BJ (cell line): Measurements from ENCODE around the gene WWP2. TPM values are rescaled to one million over a fixed set of nuclear protein-coding genes. Genes with fewer than 3 reads are reported as not detected.
A peak's percentile ranks its signal among the peaks of the same experiment; 100 is the strongest.

Source experiments
- CTCF ChIA-PET: fragments of 350-600 bp; formaldehyde crosslinking; extraction: SDS; loops from one replicate; lab custom pipeline; 2021; ENCODE audit warnings: antibody characterized with exemption, inconsistent platforms; lab: Yijun Ruan, JAX
- POLR2A ChIA-PET: fragments of 300-600 bp; sonication (Branson Sonifier 250); formaldehyde crosslinking; extraction: SDS; loops from one replicate; lab custom pipeline; 2021; ENCODE audit warnings: antibody characterized with exemption; lab: Charles Lee
- DNase-seq: peaks from one replicate; pipeline ENCODE4 v3.0.0-alpha.2; 2011; ENCODE audit warnings: low read depth
- H3K27me3 ChIP-seq: 2 replicates; pipeline ENCODE4 v1.6.0; 2011; ENCODE audit warnings: low read length; ENCODE audit not compliant: control insufficient read depth, insufficient read depth
- H3K36me3 ChIP-seq: 2 replicates; pipeline ENCODE4 v1.5.1; 2011; ENCODE audit warnings: low read length; ENCODE audit not compliant: control insufficient read depth, insufficient read depth
- H3K4me3 ChIP-seq: 2 replicates; pipeline ENCODE4 v1.5.1; 2011; ENCODE audit warnings: low read depth, mild to moderate bottlenecking, control low read depth, low read length
- CTCF ChIP-seq: IDR thresholded peaks from 2 replicates; pipeline ENCODE4 v1.5.1; 2011; ENCODE audit warnings: low read depth, mild to moderate bottlenecking, control low read depth, inconsistent platforms, low read length, moderate library complexity; ENCODE audit not compliant: insufficient read depth
- polyA plus RNA-seq: library from polyadenylated mRNA; depleted of rRNA; stranded (reverse); fragments of >200 nt; gene quantifications from 2 replicates; pipeline ENCODE4 v1.2.3, GENCODE V29; 2011

The WWP2 gene
- polyA plus RNA-seq, 1 experiment: 16.8 TPM

GRCh38 chr16:69890114-69890891, 128.2 kb downstream of the WWP2 start:
- POLR2A ChIA-PET: interaction anchor here (0.8 kb wide), 1 partner anchor 13 kb away, joined by 3 read pairs; no protein-coding TSS in a partner anchor
- H3K27me3 ChIP-seq: no peaks in the 10 kb centered on the region
- no peak for TF ChIP-seq CTCF
- H3K36me3 ChIP-seq: no peaks in the 10 kb centered on the region; the same call in 1 of the 2 replicates
- peak; percentile 44 for DNase-seq
- CTCF ChIA-PET: interaction anchor here (1.0 kb wide), 1 partner anchor 40 kb away, joined by 8 read pairs; no protein-coding TSS in a partner anchor
- H3K4me3 ChIP-seq: no peak overlapping the region

GRCh38 chr16:69890892-69891282, 128.8 kb downstream of the WWP2 start:
- no peak for DNase-seq
- no peaks in the 10 kb centered on the region; the same call in 1 of the 2 replicates for H3K36me3 ChIP-seq
- TF ChIP-seq CTCF: no peak
- ChIA-PET POLR2A (no interaction called here), CTCF (interaction anchor here (1.0 kb wide), 1 partner anchor 39 kb away, joined by 8 read pairs; no protein-coding TSS in a partner anchor)
- no peaks in the 10 kb centered on the region for H3K27me3 ChIP-seq
- H3K4me3 ChIP-seq: no peak overlapping the region

- CTCF ChIA-PET: no interaction called here
- TF ChIP-seq CTCF: no peak
- POLR2A ChIA-PET: no interaction called here
- Histone ChIP-seq H3K36me3 (no peaks in the 10 kb centered on the region; the same call in 1 of the 2 replicates), H3K27me3 (no peaks in the 10 kb centered on the region), H3K4me3 (no peak overlapping the region)
- DNase-seq: no peak
These were observed 130.2 kb downstream of the WWP2 start for GRCh38 chr16:69892378-69892777.

- DNase-seq: no peak
- Histone ChIP-seq H3K36me3 (no peaks in the 10 kb centered on the region; the same call in 1 of the 2 replicates), H3K4me3 (no peak overlapping the region), H3K27me3 (no peaks in the 10 kb centered on the region)
- ChIA-PET POLR2A (no interaction called here), CTCF (interaction anchor here (0.7 kb wide), 1 partner anchor 96 kb away, joined by 3 read pairs; no protein-coding TSS in a partner anchor)
- TF ChIP-seq CTCF: no peak
These were observed 131.0 kb downstream of the WWP2 start for GRCh38 chr16:69893106-69893505.

- no peak overlapping the region for H3K4me3 ChIP-seq
- CTCF ChIA-PET: interaction anchor here (1.4 kb wide), 1 partner anchor 13 kb away, joined by 5 read pairs; no protein-coding TSS in a partner anchor
- no peak for DNase-seq
- POLR2A ChIA-PET: no interaction called here
- TF ChIP-seq CTCF: no peak
- no peaks in the 10 kb centered on the region for H3K27me3 ChIP-seq
- no peaks in the 10 kb centered on the region for H3K36me3 ChIP-seq
These were observed 132.5 kb downstream of the WWP2 start for GRCh38 chr16:69894676-69895075.
